Natural killer cell treated with Interleukin-12 subunit alpha and Interleukin-12 subunit beta and Interleukin-15 and Interleukin-18, amount 100 ng/mL, for 72 hours (primary cell): ENCODE data around the gene RNF2. TPM values are rescaled to one million over a fixed set of nuclear protein-coding genes. Genes with fewer than 3 reads are reported as not detected.

ENCODE experiments used
- ATAC-seq, 2 donors: fragments of 150-1000 bp; cut with Tn5 transposase in 1 of 2; sonication (Bioruptor Pico), chemical (Tn5 transposase) in 1 of 2; 2 replicates each; pipeline ENCODE4 v1.10.0; 2021
- DNase-seq: peaks from one replicate; pipeline ENCODE4 v3.0.0; 2022; ENCODE audit warnings: low spot score
- H3K27ac Mint-ChIP-seq, 2 donors: 1 replicate in 1 of 2; 2 replicates in 1 of 2; pipeline ENCODE4 v1.8.0; 2022; ENCODE audit warnings: mixed read lengths in 2 of 2, mild to moderate bottlenecking in 1 of 2, moderate library complexity in 1 of 2
- H3K27me3 Mint-ChIP-seq, 2 donors: 1 replicate in 1 of 2; 2 replicates in 1 of 2; pipeline ENCODE4 v1.8.0; 2022; ENCODE audit warnings: mixed read lengths in 2 of 2
- H3K36me3 Mint-ChIP-seq: one replicate; pipeline ENCODE4 v1.8.0; 2022; ENCODE audit warnings: mixed read lengths
- H3K4me1 Mint-ChIP-seq, 2 donors: 1 replicate in 1 of 2; 2 replicates in 1 of 2; pipeline ENCODE4 v1.8.0; 2022; ENCODE audit warnings: low read depth in 2 of 2, mixed read lengths in 2 of 2, mild to moderate bottlenecking in 1 of 2
- H3K4me3 Mint-ChIP-seq: one replicate; pipeline ENCODE4 v1.8.0; 2022; ENCODE audit warnings: mixed read lengths
- H3K9me3 Mint-ChIP-seq: 2 replicates; pipeline ENCODE4 v1.8.0; 2022; ENCODE audit warnings: mixed read lengths
- total RNA-seq, 2 donors: library from RNA; stranded (reverse); gene quantifications; one replicate each; pipeline ENCODE4 v1.2.3, GENCODE V29; 2022

RNF2 gene
- total RNA-seq, 2 donors from 2014 or later = 20.8 to 25.4 TPM

DNA sequence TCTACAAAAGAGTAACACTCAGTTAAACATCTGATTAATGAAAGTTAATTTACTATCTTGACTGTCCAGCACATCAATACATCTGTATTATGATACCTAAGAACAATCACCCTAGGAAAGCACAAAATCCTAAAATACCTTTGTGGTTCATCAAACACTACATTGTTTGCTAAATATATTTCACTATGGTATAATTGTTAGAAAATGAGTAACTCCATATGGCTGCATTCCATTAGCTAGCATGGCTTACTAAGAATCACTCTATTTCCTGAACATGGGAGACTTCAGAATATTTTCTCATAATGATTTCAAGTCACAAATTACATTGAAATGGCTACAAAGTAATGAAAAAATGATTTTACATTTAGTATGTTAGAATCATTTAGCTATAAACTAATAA is 98.9 kb downstream of the RNF2 start:
- DNase-seq (no peak), ATAC-seq (no peak)
- H3K27me3 Mint-ChIP-seq = no peaks in the 10 kb centered on the region
- no peaks in the 10 kb centered on the region for H3K9me3 Mint-ChIP-seq
- H3K4me3 Mint-ChIP-seq = no peak overlapping the region
- peaks cover 17% of the 10 kb centered on the region for H3K36me3 Mint-ChIP-seq
- no peak overlapping the region for H3K27ac Mint-ChIP-seq
- no peaks in the 10 kb centered on the region for H3K4me1 Mint-ChIP-seq

DNA sequence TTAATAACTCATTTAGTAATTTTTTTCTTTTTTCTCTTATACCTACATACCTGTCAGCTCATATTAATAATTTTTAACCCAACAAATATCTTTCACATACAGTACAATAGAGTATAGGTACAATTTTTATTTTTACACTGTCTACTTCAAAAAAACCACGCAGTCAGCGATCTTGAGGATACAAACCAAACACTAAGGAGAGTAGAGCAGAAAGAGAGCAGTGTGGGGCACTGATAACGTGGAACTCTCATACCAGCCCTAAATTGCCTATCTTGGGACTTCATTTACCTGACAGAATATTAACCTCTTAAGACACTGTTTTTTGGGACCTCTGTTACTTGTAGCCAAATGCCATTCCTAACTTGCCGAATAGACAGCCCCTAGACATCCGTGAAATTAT is 105.9 kb downstream of the RNF2 start:
- Mint-ChIP-seq H3K36me3 (peaks cover 11% of the 10 kb centered on the region), H3K9me3 (no peaks in the 10 kb centered on the region), H3K27me3 (no peaks in the 10 kb centered on the region), H3K4me3 (no peak overlapping the region), H3K27ac (no peak overlapping the region), H3K4me1 (peaks cover 14 to 23% of the 10 kb centered on the region in 2 donors)
- ATAC-seq = no peak
- no peak for DNase-seq

Other genes with a start within 250 kb of the RNF2 start
- gene NIBAN1, start 71.0 kb upstream of the RNF2 start, total RNA-seq = 100 to 1,000 TPM; 133 to 182 TPM
- gene TRMT1L, start 111.4 kb downstream of the RNF2 start, total RNA-seq = 10 to 100 TPM; 10.6 to 15.0 TPM
- gene SWT1, start 111.6 kb downstream of the RNF2 start, total RNA-seq = 1 to 10 TPM; 2.2 to 2.3 TPM